Naive thymus-derived CD4-positive, alpha-beta T cell (primary cell): ENCODE data around the gene LHFPL3. TPM values are rescaled to one million over a fixed set of nuclear protein-coding genes. Genes with fewer than 3 reads are reported as not detected.

Experiments
- ATAC-seq: fragments of 150-1000 bp; cut with Tn5 transposase; 2 replicates; pipeline ENCODE4 v1.10.0; 2021; ENCODE audit warnings: mild to moderate bottlenecking, moderate library complexity
- CTCF ChIA-PET: fragments of 350-600 bp; sonication (Branson Sonifier 250); formaldehyde crosslinking; loops from one replicate; lab custom pipeline; 2021; ENCODE audit warnings: antibody characterized with exemption; lab: Charles Lee
- POLR2A ChIA-PET: fragments of 350-600 bp; sonication (Branson Sonifier 250); formaldehyde crosslinking; loops from one replicate; lab custom pipeline; 2021; ENCODE audit warnings: antibody characterized with exemption, inconsistent platforms; lab: Charles Lee
- DNase-seq, 9 donors: peaks; one replicate each; pipeline versions ENCODE4 v3.0.0 to v3.0.0-alpha.2; 2020 to 2022; ENCODE audit warnings: mixed read lengths in 1 of 9
- H3K27ac ChIP-seq: one replicate; pipeline ENCODE4 v1.7.0; 2013; ENCODE audit warnings: mild to moderate bottlenecking, low read depth, low read length, moderate library complexity
- H3K27me3 ChIP-seq, 2 donors: one replicate each; pipeline ENCODE4 v1.7.0; 2013; ENCODE audit warnings: low read length in 2 of 2, mild to moderate bottlenecking in 2 of 2, moderate library complexity in 2 of 2; ENCODE audit not compliant: control insufficient read depth in 2 of 2, insufficient read depth in 2 of 2
- H3K36me3 ChIP-seq, 3 experiments: 1 replicate in 2 of 3; 2 replicates in 1 of 3; pipeline ENCODE4 v1.7.0; 2013; ENCODE audit warnings: low read length in 3 of 3, mild to moderate bottlenecking in 3 of 3, moderate library complexity in 1 of 3; ENCODE audit not compliant: insufficient read depth in 3 of 3, control insufficient read depth in 2 of 3
- H3K4me1 ChIP-seq, 2 donors: one replicate each; pipeline ENCODE4 v1.7.0; 2013; ENCODE audit warnings: low read length in 2 of 2, mild to moderate bottlenecking in 2 of 2, moderate library complexity in 1 of 2; ENCODE audit not compliant: control insufficient read depth in 2 of 2, insufficient read depth in 2 of 2
- H3K4me3 ChIP-seq: 2 replicates; pipeline ENCODE4 v1.7.0; 2013; ENCODE audit warnings: mild to moderate bottlenecking, low read length
- H3K9me3 ChIP-seq, 3 experiments: 1 replicate in 2 of 3; 2 replicates in 1 of 3; pipeline ENCODE4 v1.7.0; 2013; ENCODE audit warnings: low read length in 3 of 3; ENCODE audit not compliant: control insufficient read depth in 2 of 3
- H3K27ac Mint-ChIP-seq, 9 donors: one replicate each; pipeline ENCODE4 v1.8.0; 2020 to 2022; ENCODE audit warnings: mixed read lengths in 9 of 9, mild to moderate bottlenecking in 8 of 9, moderate library complexity in 5 of 9, inconsistent platforms in 2 of 9
- H3K27me3 Mint-ChIP-seq, 5 donors: one replicate each; pipeline ENCODE4 v1.8.0; 2021 to 2022; ENCODE audit warnings: mixed read lengths in 5 of 5, mild to moderate bottlenecking in 1 of 5
- H3K36me3 Mint-ChIP-seq, 5 donors: one replicate each; pipeline ENCODE4 v1.8.0; 2020 to 2022; ENCODE audit warnings: mixed read lengths in 5 of 5, mild to moderate bottlenecking in 3 of 5, inconsistent platforms in 1 of 5
- H3K4me1 Mint-ChIP-seq, 7 donors: one replicate each; pipeline ENCODE4 v1.8.0; 2020 to 2022; ENCODE audit warnings: mixed read lengths in 7 of 7, mild to moderate bottlenecking in 3 of 7, inconsistent platforms in 1 of 7
- H3K4me3 Mint-ChIP-seq, 10 donors: one replicate each; pipeline ENCODE4 v1.8.0; 2020 to 2022; ENCODE audit warnings: mild to moderate bottlenecking in 10 of 10, mixed read lengths in 10 of 10, moderate library complexity in 6 of 10, inconsistent platforms in 2 of 10
- H3K9me3 Mint-ChIP-seq, 11 donors: one replicate each; pipeline ENCODE4 v1.8.0; 2020 to 2022; ENCODE audit warnings: mixed read lengths in 11 of 11, mild to moderate bottlenecking in 4 of 11, inconsistent platforms in 1 of 11, moderate library complexity in 1 of 11
- intact Hi-C, 2 donors: fragments of 100-400 bp; cut with micrococcal nuclease; formaldehyde crosslinking; loops; one replicate each; pipeline ENCODE4 v1.15.1; 2023
- polyA plus RNA-seq, 2 donors: library from polyadenylated mRNA; unstranded; fragments of 300-500 nt; fragmentation: Illumina TruSeq; gene quantifications; one replicate each; pipeline ENCODE4 v1.2.3, GENCODE V29; 2021
- total RNA-seq, 6 experiments: library from RNA in 5 of 6; stranded (reverse) in 5 of 6; gene quantifications; 1 replicate in 5 of 6; 2 replicates in 1 of 6; pipeline ENCODE4 v1.2.3 and lab custom pipeline; 2021 to 2026

The LHFPL3 gene
- total and polyA plus RNA-seq, 7 experiments from 2014 or later = not detected

DNA sequence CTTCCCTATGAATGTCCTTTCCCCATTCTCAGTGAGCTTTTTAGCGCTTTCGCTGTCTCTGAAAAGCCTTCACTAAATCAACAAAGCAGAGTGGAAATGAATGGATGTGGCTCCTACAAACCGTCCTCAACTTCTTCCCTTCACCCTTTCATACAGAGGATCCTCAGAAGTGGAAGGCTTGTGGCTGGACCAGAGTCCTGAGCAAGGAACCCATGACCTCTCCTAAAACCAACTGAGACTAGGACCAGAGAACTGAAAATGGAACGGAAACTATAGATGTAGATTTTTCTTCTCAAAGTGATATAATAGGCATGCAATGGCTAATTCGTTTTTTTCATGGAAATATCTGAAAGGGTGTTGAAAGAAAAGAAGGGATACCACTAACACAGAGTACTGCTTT lies 122.5 kb downstream of the LHFPL3 start:
- H3K4me3 Mint-ChIP-seq = no peak overlapping the region
- DNase-seq (no peak), ATAC-seq (no peak)
- H3K36me3 Mint-ChIP-seq = no peaks in the 10 kb centered on the region
- H3K27me3 ChIP-seq = no peaks in the 10 kb centered on the region
- H3K4me1 Mint-ChIP-seq = no peaks in the 10 kb centered on the region
- no peaks in the 10 kb centered on the region for H3K36me3 ChIP-seq
- no peaks in the 10 kb centered on the region for H3K9me3 ChIP-seq
- POLR2A ChIA-PET = no interaction called here
- H3K9me3 Mint-ChIP-seq = peaks cover 0 to 2% (median 0%) of the 10 kb centered on the region in 11 donors
- H3K27ac Mint-ChIP-seq = no peak overlapping the region
- no peak overlapping the region for H3K27ac ChIP-seq
- H3K4me3 ChIP-seq = no peak overlapping the region
- CTCF ChIA-PET = no interaction called here
- no peaks in the 10 kb centered on the region for H3K4me1 ChIP-seq
- H3K27me3 Mint-ChIP-seq = peaks cover 0 to 14% (median 0%) of the 10 kb centered on the region in 5 donors
- intact Hi-C loops = no loop called here

DNA sequence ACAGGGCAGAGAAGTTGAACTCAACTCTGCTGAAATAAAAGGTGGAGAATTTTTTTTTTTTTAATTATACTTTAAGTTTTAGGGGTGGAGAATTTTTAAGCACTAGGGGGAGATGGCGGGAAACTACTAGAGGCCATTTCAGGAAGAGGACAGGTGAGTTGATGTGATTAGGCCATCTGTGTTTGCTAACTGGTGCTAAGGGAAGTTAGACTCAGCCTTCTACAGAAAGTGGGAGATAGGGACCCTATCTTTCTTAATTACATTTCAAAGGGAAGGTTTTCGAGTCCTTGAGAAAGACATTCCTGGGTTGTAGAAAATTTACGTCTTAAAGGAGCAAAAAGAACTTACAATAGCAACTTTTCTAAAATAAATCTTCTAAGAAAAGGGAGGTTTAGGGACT lies 124.8 kb downstream of the LHFPL3 start:
- H3K36me3 ChIP-seq = no peaks in the 10 kb centered on the region
- DNase-seq = no peak
- H3K36me3 Mint-ChIP-seq = no peaks in the 10 kb centered on the region
- no peaks in the 10 kb centered on the region for H3K9me3 ChIP-seq
- intact Hi-C loops = no loop called here
- H3K27me3 ChIP-seq = no peaks in the 10 kb centered on the region
- no peaks in the 10 kb centered on the region for H3K4me1 Mint-ChIP-seq
- H3K27ac Mint-ChIP-seq = no peak overlapping the region
- H3K27ac ChIP-seq = no peak overlapping the region
- H3K27me3 Mint-ChIP-seq = peaks cover 0 to 10% (median 0%) of the 10 kb centered on the region in 5 donors
- peaks cover 0 to 4% (median 0%) of the 10 kb centered on the region in 11 donors for H3K9me3 Mint-ChIP-seq
- CTCF ChIA-PET = no interaction called here
- H3K4me3 ChIP-seq = no peak overlapping the region
- ATAC-seq = no peak
- no peaks in the 10 kb centered on the region for H3K4me1 ChIP-seq
- POLR2A ChIA-PET = no interaction called here
- no peak overlapping the region for H3K4me3 Mint-ChIP-seq

DNA sequence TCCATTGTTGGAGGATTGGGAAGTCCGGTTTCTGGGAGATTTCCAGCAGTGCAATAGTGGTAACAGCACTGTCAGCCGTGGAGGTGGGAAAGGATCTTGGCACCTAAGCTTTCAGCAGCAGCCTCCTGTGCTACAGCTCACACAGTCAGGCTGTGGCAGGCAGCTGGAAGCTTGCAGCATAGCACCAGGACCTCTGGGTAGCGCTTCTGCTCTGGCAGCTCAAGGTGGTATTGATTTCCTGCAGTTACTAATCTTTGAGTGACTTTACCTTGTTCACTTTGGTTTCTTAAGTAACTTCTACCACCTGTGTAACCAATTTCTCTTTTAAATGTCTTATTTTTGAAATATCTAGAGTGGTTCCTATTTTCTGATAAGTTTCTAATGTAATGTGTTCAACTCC lies 130.5 kb downstream of the LHFPL3 start:
- Histone ChIP-seq H3K36me3 (no peaks in the 10 kb centered on the region), H3K27ac (no peak overlapping the region), H3K4me1 (no peaks in the 10 kb centered on the region), H3K27me3 (no peaks in the 10 kb centered on the region), H3K4me3 (no peak overlapping the region), H3K9me3 (no peaks in the 10 kb centered on the region)
- H3K4me3 Mint-ChIP-seq = no peak overlapping the region
- H3K9me3 Mint-ChIP-seq = peaks cover 2 to 42% (median 9%) of the 10 kb centered on the region in 11 donors
- DNase-seq (no peak), ATAC-seq (no peak)
- no peaks in the 10 kb centered on the region for H3K4me1 Mint-ChIP-seq
- H3K27me3 Mint-ChIP-seq = peaks cover 0 to 4% (median 0%) of the 10 kb centered on the region in 5 donors
- CTCF ChIA-PET = no interaction called here
- POLR2A ChIA-PET = no interaction called here
- intact Hi-C loops = no loop called here
- no peak overlapping the region for H3K27ac Mint-ChIP-seq
- H3K36me3 Mint-ChIP-seq = peaks cover 0 to 3% (median 0%) of the 10 kb centered on the region in 5 donors

DNA sequence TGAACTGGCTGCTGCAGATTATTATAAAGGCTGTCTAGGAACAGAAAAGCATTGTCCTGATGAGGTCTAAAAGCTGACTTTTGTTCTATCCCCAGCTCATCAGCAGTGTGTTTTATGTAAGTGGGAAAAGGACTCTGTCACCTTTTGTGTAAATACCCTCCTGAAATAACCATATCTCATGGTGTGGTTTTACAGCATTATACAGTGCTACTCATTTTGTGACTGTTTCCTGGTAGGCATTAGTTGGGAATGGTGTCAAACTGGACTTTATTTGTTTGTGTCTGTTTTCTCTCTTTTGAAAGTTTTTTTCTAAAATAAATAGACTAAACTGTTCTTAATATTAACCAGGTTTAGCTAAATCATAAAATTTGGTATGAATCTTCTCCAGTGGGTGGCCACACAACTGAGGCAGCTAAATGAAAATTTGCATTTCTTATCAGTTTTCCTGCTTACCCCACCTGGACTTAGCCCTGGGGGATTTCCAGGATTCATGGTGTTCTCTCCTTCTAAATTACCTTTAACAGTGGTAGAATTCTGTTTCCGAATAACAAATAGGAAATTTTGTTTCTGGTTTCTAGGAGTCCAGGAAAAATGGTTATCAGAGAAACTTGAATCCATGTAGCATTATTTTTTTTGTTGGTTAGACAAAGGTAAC lies 140.9 kb downstream of the LHFPL3 start:
- no peaks in the 10 kb centered on the region for H3K36me3 ChIP-seq
- H3K9me3 ChIP-seq = no peaks in the 10 kb centered on the region
- H3K27ac Mint-ChIP-seq = no peak overlapping the region
- no peaks in the 10 kb centered on the region for H3K4me1 Mint-ChIP-seq
- CTCF ChIA-PET = no interaction called here
- intact Hi-C loops = no loop called here
- no peaks in the 10 kb centered on the region for H3K4me1 ChIP-seq
- peaks cover 0 to 13% (median 0%) of the 10 kb centered on the region in 11 donors for H3K9me3 Mint-ChIP-seq
- H3K4me3 ChIP-seq = no peak overlapping the region
- no peak for DNase-seq
- POLR2A ChIA-PET = no interaction called here
- no peaks in the 10 kb centered on the region for H3K27me3 ChIP-seq
- ATAC-seq = no peak
- H3K27me3 Mint-ChIP-seq = peaks cover 0 to 28% (median 4%) of the 10 kb centered on the region in 5 donors
- no peak overlapping the region for H3K27ac ChIP-seq
- H3K36me3 Mint-ChIP-seq = peaks cover 0 to 5% (median 0%) of the 10 kb centered on the region in 5 donors
- no peak overlapping the region for H3K4me3 Mint-ChIP-seq

DNA sequence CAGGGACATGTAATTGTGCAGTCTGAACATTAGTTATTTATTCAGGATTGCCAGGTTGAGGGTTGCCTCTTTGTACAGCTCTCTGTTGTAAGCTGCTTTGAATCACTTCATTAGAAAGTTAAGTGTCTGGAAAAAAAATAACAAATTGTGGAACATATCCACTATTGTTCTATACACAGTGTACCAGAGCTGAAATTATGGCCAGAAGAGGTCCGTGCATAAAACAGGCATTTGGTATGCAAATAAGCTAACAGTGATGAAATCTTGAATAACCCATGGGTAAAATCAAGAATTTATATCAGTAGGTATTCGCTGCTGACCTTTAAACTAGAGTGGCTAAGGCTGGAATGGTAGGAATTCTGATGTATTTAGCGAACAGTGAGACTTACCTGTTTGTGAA lies 152.1 kb downstream of the LHFPL3 start:
- CTCF ChIA-PET = no interaction called here
- ATAC-seq (no peak), DNase-seq (no peak)
- no peaks in the 10 kb centered on the region for H3K36me3 ChIP-seq
- no peak overlapping the region for H3K4me3 ChIP-seq
- H3K9me3 Mint-ChIP-seq = peaks cover 0 to 7% (median 0%) of the 10 kb centered on the region in 11 donors
- H3K36me3 Mint-ChIP-seq = no peaks in the 10 kb centered on the region
- intact Hi-C loops = no loop called here
- H3K27ac ChIP-seq = no peak overlapping the region
- no peaks in the 10 kb centered on the region for H3K4me1 ChIP-seq
- H3K9me3 ChIP-seq = no peaks in the 10 kb centered on the region
- no peak overlapping the region for H3K27ac Mint-ChIP-seq
- POLR2A ChIA-PET = no interaction called here
- H3K27me3 Mint-ChIP-seq = peaks cover 0 to 21% (median under 1%) of the 10 kb centered on the region in 5 donors
- H3K4me1 Mint-ChIP-seq = no peaks in the 10 kb centered on the region
- no peak overlapping the region for H3K4me3 Mint-ChIP-seq
- H3K27me3 ChIP-seq = no peaks in the 10 kb centered on the region

DNA sequence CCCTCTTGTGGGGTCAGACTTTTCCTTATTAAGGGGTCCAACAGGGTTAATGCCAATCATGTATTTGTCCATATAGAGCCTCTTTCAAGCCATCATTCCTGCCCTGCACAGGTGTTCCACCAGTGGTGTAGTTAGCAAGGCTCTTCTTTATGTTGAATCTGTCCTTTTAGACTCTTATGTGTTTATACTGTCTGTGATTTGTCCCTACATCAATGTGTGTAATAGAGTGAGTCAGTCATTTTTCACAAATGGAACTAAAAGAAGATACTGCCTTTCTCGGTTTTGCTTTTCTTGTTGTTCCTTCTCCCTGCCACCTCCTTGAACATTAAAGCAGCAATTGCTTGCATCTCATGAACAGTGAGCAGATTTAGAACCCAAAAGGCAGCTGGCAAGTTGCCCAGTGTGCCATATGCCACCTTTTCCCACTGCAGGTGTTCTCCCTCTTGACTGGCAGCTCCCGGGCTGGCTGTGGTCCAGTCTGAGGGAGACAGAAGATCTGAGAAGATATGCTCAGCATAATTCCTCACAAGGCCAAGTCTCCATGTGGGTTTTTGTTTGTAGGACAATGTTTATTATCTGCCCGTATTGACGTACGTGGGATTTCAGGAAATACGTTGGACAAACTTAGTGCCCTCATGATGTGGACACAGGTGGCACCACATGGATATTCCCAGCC lies 154.1 kb downstream of the LHFPL3 start:
- no peak overlapping the region for H3K4me3 Mint-ChIP-seq
- no peak overlapping the region for H3K27ac ChIP-seq
- H3K4me1 Mint-ChIP-seq = no peaks in the 10 kb centered on the region
- DNase-seq = no peak
- no peak for ATAC-seq
- ChIA-PET CTCF (no interaction called here), POLR2A (no interaction called here)
- no peaks in the 10 kb centered on the region for H3K27me3 ChIP-seq
- no peaks in the 10 kb centered on the region for H3K36me3 Mint-ChIP-seq
- H3K36me3 ChIP-seq = no peaks in the 10 kb centered on the region
- no peak overlapping the region for H3K27ac Mint-ChIP-seq
- peaks cover 0 to 16% (median 6%) of the 10 kb centered on the region in 5 donors for H3K27me3 Mint-ChIP-seq
- H3K4me1 ChIP-seq = no peaks in the 10 kb centered on the region
- H3K4me3 ChIP-seq = no peak overlapping the region
- H3K9me3 ChIP-seq = no peaks in the 10 kb centered on the region
- H3K9me3 Mint-ChIP-seq = peaks cover 0 to 7% (median 0%) of the 10 kb centered on the region in 11 donors
- intact Hi-C loops = no loop called here

DNA sequence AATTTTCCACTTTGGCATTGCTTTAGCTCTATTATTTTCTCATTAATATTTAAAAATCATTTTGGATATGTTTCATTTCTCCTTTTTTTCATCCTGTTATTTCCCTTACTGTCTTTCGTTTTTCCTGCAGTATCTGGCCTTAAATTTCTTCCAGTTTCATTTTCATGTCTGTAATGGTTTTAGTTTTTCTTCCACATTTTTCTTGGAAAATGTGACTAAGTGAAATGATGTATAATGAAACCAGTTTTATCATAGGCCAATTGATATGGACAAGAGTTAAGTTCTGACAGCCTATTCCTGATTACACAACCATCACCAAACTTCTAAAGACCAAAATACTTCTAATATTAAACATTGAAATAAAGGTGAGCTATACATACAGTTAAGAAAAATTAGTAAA lies 158.5 kb downstream of the LHFPL3 start:
- ChIA-PET POLR2A (no interaction called here), CTCF (no interaction called here)
- Mint-ChIP-seq H3K27ac (no peak overlapping the region), H3K4me1 (no peaks in the 10 kb centered on the region), H3K9me3 (peaks cover 0 to 4% (median 0%) of the 10 kb centered on the region in 11 donors), H3K36me3 (no peaks in the 10 kb centered on the region), H3K4me3 (no peak overlapping the region), H3K27me3 (peaks cover 0 to 16% (median 4%) of the 10 kb centered on the region in 5 donors)
- no peak for ATAC-seq
- Histone ChIP-seq H3K4me1 (no peaks in the 10 kb centered on the region), H3K36me3 (no peaks in the 10 kb centered on the region), H3K4me3 (no peak overlapping the region), H3K27me3 (no peaks in the 10 kb centered on the region), H3K27ac (no peak overlapping the region), H3K9me3 (no peaks in the 10 kb centered on the region)
- no peak for DNase-seq
- intact Hi-C loops = no loop called here
